Neural cell (in vitro differentiated cells): ENCODE measurements around the gene THEM5.

ENCODE experiments used
- CTCF ChIP-seq: fragments of 450-650 bp; IDR thresholded peaks from 2 replicates; pipeline ENCODE4 v1.5.1; 2014; ENCODE audit warnings: antibody characterized with exemption, mild to moderate bottlenecking, moderate library complexity; ENCODE audit not compliant: poor library complexity, severe bottlenecking
- EP300 ChIP-seq: fragments of 450-650 bp; conservative IDR thresholded peaks from 2 replicates; pipeline ENCODE4 v1.6.1; 2014; ENCODE audit warnings: antibody characterized with exemption, mild to moderate bottlenecking, moderate library complexity; ENCODE audit not compliant: poor library complexity, severe bottlenecking
- EZH2 ChIP-seq: fragments of 200-600, 300-800 bp; shearing (Covaris generic), sonication (generic); IDR thresholded peaks from 2 replicates; pipeline ENCODE4 v1.6.1; 2014; ENCODE audit warnings: antibody characterized with exemption, low read length, borderline replicate concordance, mild to moderate bottlenecking; ENCODE audit not compliant: insufficient read depth, poor library complexity, severe bottlenecking
- MXI1 ChIP-seq: fragments of 450-650 bp; conservative IDR thresholded peaks from 2 replicates; pipeline ENCODE4 v1.6.1; 2014; ENCODE audit warnings: antibody characterized with exemption, mild to moderate bottlenecking; ENCODE audit not compliant: poor library complexity, severe bottlenecking
- RAD21 ChIP-seq: fragments of 450-650 bp; conservative IDR thresholded peaks from 2 replicates; pipeline ENCODE4 v1.6.1; 2014; ENCODE audit warnings: antibody characterized with exemption, mild to moderate bottlenecking, moderate library complexity
- REST ChIP-seq: IDR thresholded peaks from 2 replicates; pipeline ENCODE4 v1.6.1; 2012; ENCODE audit warnings: borderline replicate concordance
- SMC3 ChIP-seq: fragments of 450-650 bp; conservative IDR thresholded peaks from 2 replicates; pipeline ENCODE4 v1.6.1; 2014; ENCODE audit warnings: antibody characterized with exemption, mild to moderate bottlenecking, moderate library complexity; ENCODE audit not compliant: poor library complexity

- no peak for TF ChIP-seq SMC3
- TF ChIP-seq CTCF: no peak
- no peak for TF ChIP-seq MXI1
- no peak for TF ChIP-seq EZH2
- TF ChIP-seq EP300: no peak
- TF ChIP-seq REST: no peak
- no peak for TF ChIP-seq RAD21
Measured at GRCh38 chr1:151798571-151798970, 54.9 kb downstream of the THEM5 start.
